HG03342 (cell line): ENCODE data around the gene JMJD4.
"Not testable (repeated sequence)": the region's sequence is repeated elsewhere in the genome, so short reads cannot be mapped to it uniquely, and the experiment has no call there.

ENCODE experiments used
- ATAC-seq: cut with Tn5 transposase; IDR thresholded peaks from one replicate; pipeline ENCODE4 v1.9.1; 2021; ENCODE audit warnings: mild to moderate bottlenecking, moderate library complexity; ENCODE audit not compliant: unreplicated experiment

Gene JMJD4

DNA sequence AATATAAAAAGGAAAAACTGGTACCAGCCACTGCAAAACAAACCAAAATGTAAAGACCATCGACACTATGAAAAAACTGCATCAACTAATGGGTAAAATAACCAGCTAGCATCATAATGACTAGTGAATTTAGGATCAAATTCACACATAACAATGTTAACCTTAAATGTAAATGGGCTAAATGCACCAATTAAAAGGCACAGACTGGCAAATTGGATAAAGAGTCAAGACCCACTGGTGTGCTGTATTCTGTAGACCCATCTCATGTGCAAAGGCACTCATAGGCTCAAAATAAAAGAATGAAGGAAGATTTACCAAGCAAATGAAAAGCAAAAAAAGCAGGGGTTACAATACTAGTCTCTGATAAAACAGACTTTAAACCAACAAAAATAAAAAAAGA, 33.5 kb downstream of the JMJD4 start:
- not testable (repeated sequence) for ATAC-seq

DNA sequence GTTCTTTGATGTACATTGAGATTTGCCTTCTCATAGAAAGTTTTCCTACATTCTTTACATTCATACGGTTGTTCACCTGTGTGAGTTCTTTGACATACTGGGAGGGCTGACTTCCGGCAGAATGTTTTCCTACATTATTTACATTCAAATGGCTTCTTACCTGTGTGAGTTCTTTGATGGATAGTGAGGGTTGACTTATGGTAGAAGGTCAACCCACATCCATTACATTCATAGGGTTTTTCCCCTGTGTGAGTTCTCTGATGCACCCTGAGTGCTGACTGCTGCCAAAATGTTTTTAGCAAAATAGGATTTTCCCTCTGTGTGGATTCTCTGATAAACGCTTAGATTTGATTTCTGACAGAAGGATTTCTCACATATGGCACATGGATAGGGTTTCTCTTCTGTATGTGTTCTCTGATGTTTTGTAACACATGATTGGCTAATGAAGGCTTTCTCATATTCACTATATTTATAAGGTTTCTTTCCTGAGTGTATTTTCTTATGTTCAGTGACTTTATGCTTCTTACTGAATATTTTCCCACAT, 37.7 kb downstream of the JMJD4 start:
- no peak for ATAC-seq

DNA sequence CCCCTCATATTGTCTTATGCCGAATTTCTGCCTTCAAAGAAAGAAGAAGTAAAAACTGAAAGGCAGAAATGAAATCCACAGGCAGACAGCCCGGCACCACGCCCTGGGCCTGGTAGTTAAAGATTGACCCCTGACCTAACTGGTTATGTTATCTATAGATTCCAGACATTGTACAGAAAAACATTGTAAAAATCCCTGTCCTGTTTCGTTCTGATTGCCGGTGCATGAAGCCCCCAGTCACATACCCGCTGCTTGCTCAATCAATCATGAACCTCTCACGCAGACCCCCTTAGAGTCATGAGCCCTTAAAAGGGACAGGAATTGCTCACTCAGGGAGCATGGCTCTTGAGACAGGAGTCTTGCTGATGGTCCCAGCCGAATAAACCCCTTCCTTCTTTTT, 49.3 kb downstream of the JMJD4 start:
- no peak for ATAC-seq
